Panc1 (cell line): ENCODE data around the gene MRNIP.

Experiments
- POLR2AphosphoS5 ChIP-seq: IDR thresholded peaks from 2 replicates; pipeline ENCODE4 v1.6.1; 2012; ENCODE audit warnings: mild to moderate bottlenecking, low read depth, low read length, moderate library complexity
- SIN3A ChIP-seq: IDR thresholded peaks from 2 replicates; pipeline ENCODE4 v1.6.1; 2012; ENCODE audit warnings: low read depth, mild to moderate bottlenecking, low read length, moderate library complexity, borderline replicate concordance; ENCODE audit not compliant: insufficient read depth
- TCF7L2 ChIP-seq: IDR thresholded peaks from 2 replicates; pipeline ENCODE4 v1.6.1; 2011; ENCODE audit warnings: mild to moderate bottlenecking, low read depth, low read length, inconsistent platforms
- TF ChIP-seq, protein P1 (sequence below): fragments of 450-650 bp; IDR thresholded peaks from 2 replicates; pipeline ENCODE4 v1.5.1; 2017; ENCODE audit warnings: mild to moderate bottlenecking
- TF ChIP-seq, protein P2 (sequence below), 2 experiments: IDR thresholded peaks; 2 replicates each; pipeline ENCODE4 v1.6.1; 2011 to 2012; ENCODE audit warnings: low read depth in 2 of 2, control low read depth in 1 of 2, low read length in 1 of 2, mild to moderate bottlenecking in 1 of 2, moderate library complexity in 1 of 2; ENCODE audit not compliant: insufficient read depth in 1 of 2

DNA sequence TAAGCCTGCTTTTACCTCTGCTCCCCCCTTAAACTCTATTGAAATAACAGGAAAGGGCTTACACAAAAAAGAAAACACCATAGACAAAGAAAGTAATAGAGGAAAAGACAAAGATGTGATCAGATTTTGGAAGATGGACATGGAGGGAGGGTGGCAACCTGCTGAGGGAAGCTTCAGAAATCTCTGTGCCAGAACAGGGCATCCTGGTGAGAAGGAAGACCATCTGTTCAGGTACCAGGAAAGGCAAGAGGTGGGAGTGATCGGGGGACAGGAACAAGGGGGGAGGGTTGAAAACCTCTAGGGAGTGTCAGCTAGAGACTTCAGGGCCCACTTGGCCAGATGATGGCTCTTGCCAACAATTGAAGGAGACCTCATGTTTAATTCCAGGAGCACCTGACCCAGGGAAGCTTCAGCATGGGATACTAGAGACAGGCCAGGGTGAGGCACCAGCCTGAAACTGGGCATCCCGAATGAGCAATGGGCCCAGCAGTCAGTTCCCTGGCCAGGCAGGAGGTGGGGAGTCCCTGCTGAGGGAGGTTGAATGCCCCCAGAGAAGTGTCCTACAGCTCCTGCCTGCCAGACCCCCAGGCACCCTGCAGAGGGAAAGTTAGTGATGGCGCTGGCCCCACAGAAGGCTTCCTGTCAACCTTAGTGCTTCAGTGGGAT is 29.7 kb downstream of the MRNIP start:
- TF ChIP-seq, protein P1, sequence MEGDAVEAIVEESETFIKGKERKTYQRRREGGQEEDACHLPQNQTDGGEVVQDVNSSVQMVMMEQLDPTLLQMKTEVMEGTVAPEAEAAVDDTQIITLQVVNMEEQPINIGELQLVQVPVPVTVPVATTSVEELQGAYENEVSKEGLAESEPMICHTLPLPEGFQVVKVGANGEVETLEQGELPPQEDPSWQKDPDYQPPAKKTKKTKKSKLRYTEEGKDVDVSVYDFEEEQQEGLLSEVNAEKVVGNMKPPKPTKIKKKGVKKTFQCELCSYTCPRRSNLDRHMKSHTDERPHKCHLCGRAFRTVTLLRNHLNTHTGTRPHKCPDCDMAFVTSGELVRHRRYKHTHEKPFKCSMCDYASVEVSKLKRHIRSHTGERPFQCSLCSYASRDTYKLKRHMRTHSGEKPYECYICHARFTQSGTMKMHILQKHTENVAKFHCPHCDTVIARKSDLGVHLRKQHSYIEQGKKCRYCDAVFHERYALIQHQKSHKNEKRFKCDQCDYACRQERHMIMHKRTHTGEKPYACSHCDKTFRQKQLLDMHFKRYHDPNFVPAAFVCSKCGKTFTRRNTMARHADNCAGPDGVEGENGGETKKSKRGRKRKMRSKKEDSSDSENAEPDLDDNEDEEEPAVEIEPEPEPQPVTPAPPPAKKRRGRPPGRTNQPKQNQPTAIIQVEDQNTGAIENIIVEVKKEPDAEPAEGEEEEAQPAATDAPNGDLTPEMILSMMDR = no peak
- no peak; the same call in 1 of the 2 replicates for TF ChIP-seq POLR2AphosphoS5
- no peak for TF ChIP-seq TCF7L2
- no peak for TF ChIP-seq SIN3A
- TF ChIP-seq, protein P2, sequence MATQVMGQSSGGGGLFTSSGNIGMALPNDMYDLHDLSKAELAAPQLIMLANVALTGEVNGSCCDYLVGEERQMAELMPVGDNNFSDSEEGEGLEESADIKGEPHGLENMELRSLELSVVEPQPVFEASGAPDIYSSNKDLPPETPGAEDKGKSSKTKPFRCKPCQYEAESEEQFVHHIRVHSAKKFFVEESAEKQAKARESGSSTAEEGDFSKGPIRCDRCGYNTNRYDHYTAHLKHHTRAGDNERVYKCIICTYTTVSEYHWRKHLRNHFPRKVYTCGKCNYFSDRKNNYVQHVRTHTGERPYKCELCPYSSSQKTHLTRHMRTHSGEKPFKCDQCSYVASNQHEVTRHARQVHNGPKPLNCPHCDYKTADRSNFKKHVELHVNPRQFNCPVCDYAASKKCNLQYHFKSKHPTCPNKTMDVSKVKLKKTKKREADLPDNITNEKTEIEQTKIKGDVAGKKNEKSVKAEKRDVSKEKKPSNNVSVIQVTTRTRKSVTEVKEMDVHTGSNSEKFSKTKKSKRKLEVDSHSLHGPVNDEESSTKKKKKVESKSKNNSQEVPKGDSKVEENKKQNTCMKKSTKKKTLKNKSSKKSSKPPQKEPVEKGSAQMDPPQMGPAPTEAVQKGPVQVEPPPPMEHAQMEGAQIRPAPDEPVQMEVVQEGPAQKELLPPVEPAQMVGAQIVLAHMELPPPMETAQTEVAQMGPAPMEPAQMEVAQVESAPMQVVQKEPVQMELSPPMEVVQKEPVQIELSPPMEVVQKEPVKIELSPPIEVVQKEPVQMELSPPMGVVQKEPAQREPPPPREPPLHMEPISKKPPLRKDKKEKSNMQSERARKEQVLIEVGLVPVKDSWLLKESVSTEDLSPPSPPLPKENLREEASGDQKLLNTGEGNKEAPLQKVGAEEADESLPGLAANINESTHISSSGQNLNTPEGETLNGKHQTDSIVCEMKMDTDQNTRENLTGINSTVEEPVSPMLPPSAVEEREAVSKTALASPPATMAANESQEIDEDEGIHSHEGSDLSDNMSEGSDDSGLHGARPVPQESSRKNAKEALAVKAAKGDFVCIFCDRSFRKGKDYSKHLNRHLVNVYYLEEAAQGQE (IDR thresholded peaks at IDR 0.05; ENCODE audit: insufficient read depth in 1 of 2, low read depth in 2 of 2, low read length in 1 of 2) = no peak
